Dermis microvascular lymphatic vessel endothelial cell (primary cell): ENCODE data around the gene KCNH8. TPM values are rescaled to one million over a fixed set of nuclear protein-coding genes. Genes with fewer than 3 reads are reported as not detected.
"Not testable (repeated sequence)": the region's sequence is repeated elsewhere in the genome, so short reads cannot be mapped to it uniquely, and the experiment has no call there.

Experiments
- DNase-seq, 2 donors: peaks; one replicate each; pipeline versions ENCODE4 v3.0.0 to v3.0.0-alpha.2; 2010; ENCODE audit warnings: low read depth in 2 of 2
- total RNA-seq: library from RNA; depleted of rRNA; stranded (reverse); fragments of >200 nt; gene quantifications from 2 replicates; pipeline ENCODE4 v1.2.1, GENCODE V29; 2014

Gene KCNH8
- total RNA-seq, 1 donor from 2014 or later: not detected

GRCh38 chr3:19173945-19174344, 25.6 kb downstream of the KCNH8 start:
- DNase-seq: no peak

- DNase-seq: no peak
Measured at GRCh38 chr3:19183584-19183983, 35.3 kb downstream of the KCNH8 start.

GRCh38 chr3:19190126-19190525, 41.8 kb downstream of the KCNH8 start:
- DNase-seq: no peak

- no peak for DNase-seq
Measured at GRCh38 chr3:19190602-19191001, 42.3 kb downstream of the KCNH8 start.

- DNase-seq: no peak
Measured at GRCh38 chr3:19199131-19199530, 50.8 kb downstream of the KCNH8 start.

GRCh38 chr3:19202303-19202702, 54.0 kb downstream of the KCNH8 start:
- no peak for DNase-seq

- DNase-seq: no peak
Measured at GRCh38 chr3:19202754-19203153, 54.4 kb downstream of the KCNH8 start.

GRCh38 chr3:19206540-19206939, 58.2 kb downstream of the KCNH8 start:
- DNase-seq: no peak

- no peak for DNase-seq
Measured at GRCh38 chr3:19213603-19214220, 65.4 kb downstream of the KCNH8 start.

GRCh38 chr3:19215427-19215826, 67.1 kb downstream of the KCNH8 start:
- no peak for DNase-seq

GRCh38 chr3:19216669-19217337, 68.5 kb downstream of the KCNH8 start:
- no peak for DNase-seq

- no peak for DNase-seq
Measured at GRCh38 chr3:19220311-19220710, 72.0 kb downstream of the KCNH8 start.

GRCh38 chr3:19221081-19221480, 72.8 kb downstream of the KCNH8 start:
- DNase-seq: no peak

- DNase-seq: no peak
Measured at GRCh38 chr3:19226479-19226878, 78.2 kb downstream of the KCNH8 start.

GRCh38 chr3:19228167-19228566, 79.9 kb downstream of the KCNH8 start:
- DNase-seq: no peak

GRCh38 chr3:19229086-19229485, 80.8 kb downstream of the KCNH8 start:
- no peak for DNase-seq

GRCh38 chr3:19229881-19230280, 81.6 kb downstream of the KCNH8 start:
- not testable (repeated sequence) for DNase-seq

GRCh38 chr3:19231792-19232461, 83.6 kb downstream of the KCNH8 start:
- no peak for DNase-seq

GRCh38 chr3:19232566-19232965, 84.3 kb downstream of the KCNH8 start:
- no peak for DNase-seq

- not testable (repeated sequence) for DNase-seq
Measured at GRCh38 chr3:19233882-19234784, 85.8 kb downstream of the KCNH8 start.

- no peak for DNase-seq
Measured at GRCh38 chr3:19248143-19248542, 99.8 kb downstream of the KCNH8 start.

- DNase-seq: no peak
Measured at GRCh38 chr3:19248767-19249166, 100.5 kb downstream of the KCNH8 start.
